IMR-90 (cell line): ENCODE measurements around the gene DEGS2. TPM values are rescaled to one million over a fixed set of nuclear protein-coding genes. Genes with fewer than 3 reads are reported as not detected.

ENCODE experiments used
- ATAC-seq: fragments of 200-7000 bp; cut with Tn5 transposase; 2 replicates; pipeline ENCODE4 v1.9.1; 2020; ENCODE audit warnings: low read depth, mild to moderate bottlenecking, moderate library complexity
- BruUV-seq: library from RNA; stranded (reverse); fragments of 400-500 nt; replicated peaks from 2 replicates; lab custom pipeline; 2021; lab: Mats Ljungman, UMichigan
- CTCF ChIA-PET: fragments of 300-600 bp; formaldehyde crosslinking; extraction: SDS; loops from one replicate; lab custom pipeline; 2021; ENCODE audit warnings: antibody characterized with exemption; lab: Yijun Ruan, JAX
- POLR2A ChIA-PET: fragments of 300-600 bp; sonication (Branson Sonifier 250); formaldehyde crosslinking; loops from one replicate; lab custom pipeline; 2022; ENCODE audit warnings: antibody characterized with exemption; ENCODE audit not compliant: unreplicated experiment; lab: Charles Lee
- DNase-seq: peaks from one replicate; pipeline ENCODE4 v3.0.0; 2013
- H2AFZ ChIP-seq: replicated peaks from 2 replicates; pipeline ENCODE3; 2013; ENCODE audit warnings: low read length, mild to moderate bottlenecking; ENCODE audit not compliant: poor library complexity
- H2AK5ac ChIP-seq: 2 replicates; pipeline ENCODE4 v1.6.1; 2013; ENCODE audit warnings: low read depth, low read length, inconsistent platforms
- H2AK9ac ChIP-seq: replicated peaks from 2 replicates; pipeline ENCODE3; 2013; ENCODE audit warnings: mild to moderate bottlenecking, low read depth, low read length, moderate library complexity; ENCODE audit not compliant: poor library complexity
- H2BK120ac ChIP-seq: 2 replicates; pipeline ENCODE4 v1.6.1; 2013; ENCODE audit warnings: low read depth, low read length, inconsistent platforms
- H2BK15ac ChIP-seq: 3 replicates; pipeline ENCODE4 v1.6.1; 2013; ENCODE audit warnings: low read depth, low read length, inconsistent platforms
- H2BK20ac ChIP-seq: 2 replicates; pipeline ENCODE4 v1.6.1; 2013; ENCODE audit warnings: low read depth, mild to moderate bottlenecking, inconsistent platforms, low read length, moderate library complexity
- H2BK5ac ChIP-seq: 2 replicates; pipeline ENCODE4 v1.6.1; 2013; ENCODE audit warnings: mild to moderate bottlenecking, low read depth, low read length, inconsistent platforms; ENCODE audit not compliant: poor library complexity, severe bottlenecking
- H3K14ac ChIP-seq: replicated peaks from 2 replicates; pipeline ENCODE4 v1.6.1; 2013; ENCODE audit warnings: low read depth, low read length, inconsistent platforms
- H3K18ac ChIP-seq: 2 replicates; pipeline ENCODE4 v1.6.1; 2013; ENCODE audit warnings: low read depth, low read length, control low read depth
- H3K23ac ChIP-seq: 2 replicates; pipeline ENCODE4 v1.6.1; 2013; ENCODE audit warnings: low read depth, low read length, inconsistent platforms
- H3K27ac ChIP-seq: 2 replicates; pipeline ENCODE4 v1.5.1; 2013; ENCODE audit warnings: mild to moderate bottlenecking, control low read depth, low read length; ENCODE audit not compliant: insufficient read depth
- H3K27me3 ChIP-seq: 2 replicates; pipeline ENCODE4 v1.6.1; 2013; ENCODE audit warnings: low read length; ENCODE audit not compliant: control insufficient read depth, insufficient read depth
- H3K36me3 ChIP-seq: 2 replicates; pipeline ENCODE4 v1.6.1; 2013; ENCODE audit warnings: low read length, mixed read lengths; ENCODE audit not compliant: control insufficient read depth, insufficient read depth
- H3K4ac ChIP-seq: 2 replicates; pipeline ENCODE4 v1.6.1; 2013; ENCODE audit warnings: low read depth, low read length, inconsistent platforms
- H3K4me1 ChIP-seq: 2 replicates; pipeline ENCODE4 v1.6.1; 2013; ENCODE audit warnings: low read length, mixed read lengths; ENCODE audit not compliant: control insufficient read depth, insufficient read depth
- H3K4me2 ChIP-seq: 2 replicates; pipeline ENCODE4 v1.6.1; 2013; ENCODE audit warnings: low read depth, mild to moderate bottlenecking, control low read depth, low read length, moderate library complexity
- H3K4me3 ChIP-seq: 2 replicates; pipeline ENCODE4 v1.5.1; 2013; ENCODE audit warnings: low read depth, mild to moderate bottlenecking, control low read depth, low read length, moderate library complexity; ENCODE audit not compliant: insufficient read depth
- H3K56ac ChIP-seq: 2 replicates; pipeline ENCODE4 v1.6.1; 2013; ENCODE audit warnings: low read length, inconsistent platforms; ENCODE audit not compliant: insufficient read depth; ENCODE audit errors: extremely low read depth
- H3K79me1 ChIP-seq, 2 experiments: 2 replicates each; pipeline ENCODE4 v1.6.1; 2013; ENCODE audit warnings: low read length in 2 of 2, inconsistent platforms in 1 of 2, low read depth in 1 of 2
- H3K9ac ChIP-seq: 2 replicates; pipeline ENCODE4 v1.6.1; 2013; ENCODE audit warnings: low read depth, low read length, control low read depth
- H3K9me1 ChIP-seq: 2 replicates; pipeline ENCODE4 v1.6.1; 2013; ENCODE audit warnings: low read length, inconsistent platforms; ENCODE audit not compliant: insufficient read depth
- H3K9me3 ChIP-seq: 2 replicates; pipeline ENCODE4 v1.6.1; 2013; ENCODE audit warnings: low read length; ENCODE audit not compliant: control insufficient read depth, insufficient read depth
- H4K20me1 ChIP-seq: 2 replicates; pipeline ENCODE4 v1.6.1; 2013; ENCODE audit warnings: low read length, inconsistent platforms; ENCODE audit not compliant: insufficient read depth
- H4K5ac ChIP-seq: 2 replicates; pipeline ENCODE4 v1.6.1; 2013; ENCODE audit warnings: mild to moderate bottlenecking, low read depth, low read length, control low read depth
- H4K8ac ChIP-seq, 2 experiments: 2 replicates each; pipeline ENCODE4 v1.6.1; 2013; ENCODE audit warnings: low read depth in 2 of 2, low read length in 2 of 2, control low read depth in 1 of 2, inconsistent platforms in 1 of 2
- H4K91ac ChIP-seq: 2 replicates; pipeline ENCODE4 v1.6.1; 2013; ENCODE audit warnings: low read depth, low read length, inconsistent platforms; ENCODE audit not compliant: insufficient read depth
- CEBPB ChIP-seq: IDR thresholded peaks from 2 replicates; pipeline ENCODE4 v1.6.1; 2012; ENCODE audit warnings: low read depth, low read length, improper control_type of control experiment
- RAD21 ChIP-seq: IDR thresholded peaks from 2 replicates; pipeline ENCODE4 v1.6.1; 2012; ENCODE audit warnings: low read length, improper control_type of control experiment
- WGBS, 2 experiments: methylation state at CpG; one replicate each; pipeline versions ENCODE4 v1.1.5 to v1.1.7; 2013; ENCODE audit warnings: missing lambda C conversion rate in 2 of 2; ENCODE audit not compliant: insufficient read length in 1 of 2; ENCODE audit errors: extremely low coverage in 2 of 2; 5-methylcytosine and 5-hydroxymethylcytosine counted together
- dilution Hi-C: fragments of 300-500 bp; cut with HindIII; formaldehyde crosslinking; loops from one replicate; pipeline ENCODE4 v1.14.3; 2018; ENCODE audit warnings: low sequenced_read_pairs; ENCODE audit not compliant: unreplicated experiment
- in situ Hi-C: fragments of 300-500 bp; cut with MboI; formaldehyde crosslinking; loops from 3 replicates; pipeline ENCODE4 v1.14.3; 2019; ENCODE audit warnings: low sequenced_read_pairs, inconsistent platforms, mixed read lengths
- intact Hi-C: fragments of 100-400 bp; cut with micrococcal nuclease; formaldehyde crosslinking; loops from 2 replicates; pipeline ENCODE4 v1.10.0; 2022
- microRNA-seq, 2 experiments: library from miRNA; stranded (forward) in 1 of 2; unstranded in 1 of 2; fragments of 10-50 nt in 1 of 2; fragments of <30 nt in 1 of 2; gene quantifications in 1 of 2; microRNA quantifications in 1 of 2; one replicate each; pipeline versions ENCODE3 to v1.1.0; 2013 to 2020; ENCODE audit not compliant: insufficient read depth in 1 of 2, insufficient read length in 1 of 2, unreplicated experiment in 1 of 2
- polyA plus RNA-seq, 3 experiments: library from polyadenylated mRNA; depleted of rRNA; stranded (reverse); fragments of >200 nt; gene quantifications; 2 replicates each; pipeline ENCODE4 v1.2.3, GENCODE V29; 2012; ENCODE audit warnings: low replicate concordance in 1 of 3
- small RNA-seq, 5 experiments: library from RNA; depleted of rRNA; stranded (forward); fragments of <200 nt; gene quantifications; one replicate each; pipeline ENCODE3, GENCODE V24; 2012
- total RNA-seq: library from RNA; depleted of rRNA; stranded (reverse); fragments of >200 nt; gene quantifications from 2 replicates; pipeline ENCODE4 v1.2.3, GENCODE V29; 2012; rRNA removed

DEGS2 gene
- total and polyA plus RNA-seq, 2 of the 4 experiments (the other 2 are of a cell fraction) = not detected

GRCh38 chr14:100096656-100097055, 62.8 kb downstream of the DEGS2 start:
- Histone ChIP-seq H4K5ac (no peak overlapping the region), H3K9me1 (peaks cover 23% of the 10 kb centered on the region), H2AK5ac (no peak overlapping the region), H3K23ac (no peak overlapping the region), H4K20me1 (no peaks in the 10 kb centered on the region), H3K27me3 (no peaks in the 10 kb centered on the region), H3K9me3 (no peaks in the 10 kb centered on the region), H3K36me3 (peaks cover 3% of the 10 kb centered on the region), H2BK5ac (no peak overlapping the region), H4K91ac (no peak overlapping the region), H2BK15ac (no peak overlapping the region), H3K4me3 (no peak overlapping the region), H3K27ac (no peak overlapping the region), H3K79me1 (peaks cover 0 to 19% of the 10 kb centered on the region in 2 experiments; a peak in 1 of 4 replicates), H2AFZ (no peak overlapping the region), H3K14ac (no peak overlapping the region), H3K4me1 (peaks cover 10% of the 10 kb centered on the region), H2BK20ac (0 out of 2 replicates have a peak overlapping the region, but pooled peaks have one; percentile 45), H3K9ac (no peak overlapping the region), H3K4ac (no peak overlapping the region), H4K8ac (no peak overlapping the region), H3K18ac (no peak overlapping the region), H2BK120ac (no peak overlapping the region), H3K56ac (no peak overlapping the region), H3K4me2 (0 out of 2 replicates have a peak overlapping the region, but pooled peaks have one; percentile 0), H2AK9ac (no peak overlapping the region)
- TF ChIP-seq CEBPB (peak; percentile 86), RAD21 (no peak)
- ChIA-PET POLR2A (no interaction called here), CTCF (interaction anchor here (0.6 to 1.5 kb wide), 3 partner anchors 11 to 115 kb away, joined by 3 to 4 read pairs (median 4); no protein-coding TSS in a partner anchor)
- no CpG with 5 or more reads among the region's 3 CpGs for WGBS, 2 experiments
- ATAC-seq (peak; percentile 81), DNase-seq (peak; percentile 68)
- intact Hi-C loops = loop anchor here (5.0 kb wide), 1 partner anchor 39 kb away; no protein-coding TSS in a partner anchor
- no TSS peak for BruUV-seq
- in situ Hi-C loops = no loop called here
- dilution Hi-C loops = no loop called here

Small RNAs within 50 kb of the gene (microRNA-seq; reads per million reads assigned to microRNA genes)
- gene MIR151B = 13.9 to 68.2 reads per million in 2 experiments
- gene MIR342 = 555 to 1,780 reads per million in 2 experiments

Small RNAs within 50 kb of the gene (small RNA-seq; reads per million reads assigned to genes)
- gene MIR151B (0 to 1.1 (median 0.60) reads per million in 5 experiments), gene MIR342 (20.4 to 3,824 (median 959) reads per million in 5 experiments)

Other genes starting within 250 kb of the DEGS2 start
- gene EVL, start 94.2 kb downstream of the DEGS2 start, total RNA-seq = 7.2 TPM in 2 replicates
- gene EVL, start 94.2 kb downstream of the DEGS2 start, polyA plus RNA-seq (2012; rRNA removed) = 36.5 and 36.6 TPM in 2 replicates
- gene YY1, start 79.5 kb upstream of the DEGS2 start, total RNA-seq = 26.7 and 29.9 TPM in 2 replicates
- gene YY1, start 79.5 kb upstream of the DEGS2 start, polyA plus RNA-seq (2012; rRNA removed) = 21.1 and 21.7 TPM in 2 replicates
- gene SLC25A29, start 146.8 kb upstream of the DEGS2 start, total RNA-seq = 6.5 and 6.9 TPM in 2 replicates
- 37.7 and 42.6 TPM in 2 replicates for gene SLC25A29, start 146.8 kb upstream of the DEGS2 start, polyA plus RNA-seq (2012; rRNA removed)
- gene SLC25A47, start 163.7 kb upstream of the DEGS2 start, total RNA-seq = not detected in 2 replicates
- gene SLC25A47, start 163.7 kb upstream of the DEGS2 start, polyA plus RNA-seq (2012; rRNA removed) = not detected in 2 replicates
- 22.5 and 25.8 TPM in 2 replicates for gene WDR25, start 216.8 kb upstream of the DEGS2 start, total RNA-seq
- 16.6 and 16.9 TPM in 2 replicates for gene WDR25, start 216.8 kb upstream of the DEGS2 start, polyA plus RNA-seq (2012; rRNA removed)